ENCODE data around the gene RAD54L2.
"Not testable (repeated sequence)": the region's sequence is repeated elsewhere in the genome, so short reads cannot be mapped to it uniquely, and the experiment has no call there.

RAD54L2 gene

GRCh38 chr3:51547274-51547673 lies 8.8 kb downstream of the RAD54L2 start:
- peak; percentile 25 for DNase-seq (ENCODE audit: low read depth)
- TF ChIP-seq, protein P1, sequence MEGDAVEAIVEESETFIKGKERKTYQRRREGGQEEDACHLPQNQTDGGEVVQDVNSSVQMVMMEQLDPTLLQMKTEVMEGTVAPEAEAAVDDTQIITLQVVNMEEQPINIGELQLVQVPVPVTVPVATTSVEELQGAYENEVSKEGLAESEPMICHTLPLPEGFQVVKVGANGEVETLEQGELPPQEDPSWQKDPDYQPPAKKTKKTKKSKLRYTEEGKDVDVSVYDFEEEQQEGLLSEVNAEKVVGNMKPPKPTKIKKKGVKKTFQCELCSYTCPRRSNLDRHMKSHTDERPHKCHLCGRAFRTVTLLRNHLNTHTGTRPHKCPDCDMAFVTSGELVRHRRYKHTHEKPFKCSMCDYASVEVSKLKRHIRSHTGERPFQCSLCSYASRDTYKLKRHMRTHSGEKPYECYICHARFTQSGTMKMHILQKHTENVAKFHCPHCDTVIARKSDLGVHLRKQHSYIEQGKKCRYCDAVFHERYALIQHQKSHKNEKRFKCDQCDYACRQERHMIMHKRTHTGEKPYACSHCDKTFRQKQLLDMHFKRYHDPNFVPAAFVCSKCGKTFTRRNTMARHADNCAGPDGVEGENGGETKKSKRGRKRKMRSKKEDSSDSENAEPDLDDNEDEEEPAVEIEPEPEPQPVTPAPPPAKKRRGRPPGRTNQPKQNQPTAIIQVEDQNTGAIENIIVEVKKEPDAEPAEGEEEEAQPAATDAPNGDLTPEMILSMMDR (IDR thresholded peaks at IDR 0.05; ENCODE audit: control insufficient read depth, extremely low read depth, insufficient read depth), result no peak
- no peak overlapping the region for H3K4me3 ChIP-seq (ENCODE audit: low read depth, low read length)

DNA sequence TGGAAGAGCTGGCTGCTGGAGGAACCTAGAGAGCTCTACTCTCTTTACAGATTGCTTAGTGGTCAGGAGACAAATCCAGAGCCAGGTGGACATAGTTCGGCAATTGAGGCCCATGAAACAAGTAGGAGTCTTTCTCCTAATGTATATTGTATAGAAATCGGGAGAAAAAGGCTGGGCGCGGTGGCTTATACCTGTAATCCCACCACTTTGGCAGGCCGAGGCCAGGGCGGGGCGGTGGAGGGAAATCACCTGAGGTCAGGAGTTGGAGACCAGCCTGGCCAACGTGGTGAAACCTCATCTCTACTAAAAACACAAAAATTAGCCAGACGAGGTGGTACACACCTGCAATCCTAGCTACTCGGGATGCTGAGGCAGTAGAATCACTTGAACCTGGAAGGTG lies 10.8 kb downstream of the RAD54L2 start:
- H3K4me3 ChIP-seq (ENCODE audit: low read depth, low read length), result no peak overlapping the region
- no peak for DNase-seq (ENCODE audit: low read depth)
- TF ChIP-seq, protein P1 (IDR thresholded peaks at IDR 0.05; ENCODE audit: control insufficient read depth, extremely low read depth, insufficient read depth), result no peak

- no peak for DNase-seq (ENCODE audit: low read depth)
- no peak overlapping the region for H3K4me3 ChIP-seq (ENCODE audit: low read depth, low read length)
- TF ChIP-seq, protein P1 (IDR thresholded peaks at IDR 0.05; ENCODE audit: control insufficient read depth, extremely low read depth, insufficient read depth), result no peak
Observed at GRCh38 chr3:51550080-51550819, 11.7 kb downstream of the RAD54L2 start.

DNA sequence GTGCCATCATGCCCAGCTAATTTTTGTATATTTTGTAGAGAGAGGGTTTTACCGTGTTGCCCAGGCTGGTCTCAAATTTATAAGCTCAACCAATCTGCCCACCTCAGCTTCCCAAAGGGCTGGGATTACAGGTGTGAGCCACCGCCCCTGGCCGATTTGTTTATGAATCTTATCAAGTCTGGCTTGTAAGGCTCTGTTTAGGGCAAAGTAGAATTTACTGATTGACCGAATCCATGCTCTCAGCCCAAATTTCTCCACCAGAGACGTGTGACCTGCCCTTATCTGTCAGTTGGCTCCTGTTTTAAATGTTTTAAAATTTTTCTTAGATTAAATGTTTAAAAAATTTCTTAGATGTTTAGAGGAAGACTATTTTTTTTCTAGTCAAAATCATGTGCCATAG lies 19.5 kb downstream of the RAD54L2 start:
- DNase-seq (ENCODE audit: low read depth), result no peak
- TF ChIP-seq, protein P1 (IDR thresholded peaks at IDR 0.05; ENCODE audit: control insufficient read depth, extremely low read depth, insufficient read depth), result no peak
- H3K4me3 ChIP-seq (ENCODE audit: low read depth, low read length), result no peak overlapping the region

- peak; percentile 59 for DNase-seq (ENCODE audit: low read depth)
- TF ChIP-seq, protein P1 (IDR thresholded peaks at IDR 0.05; ENCODE audit: control insufficient read depth, extremely low read depth, insufficient read depth), result no peak
- H3K4me3 ChIP-seq (ENCODE audit: low read depth, low read length), result no peak overlapping the region
Observed at GRCh38 chr3:51559411-51559888, 20.9 kb downstream of the RAD54L2 start.

DNA sequence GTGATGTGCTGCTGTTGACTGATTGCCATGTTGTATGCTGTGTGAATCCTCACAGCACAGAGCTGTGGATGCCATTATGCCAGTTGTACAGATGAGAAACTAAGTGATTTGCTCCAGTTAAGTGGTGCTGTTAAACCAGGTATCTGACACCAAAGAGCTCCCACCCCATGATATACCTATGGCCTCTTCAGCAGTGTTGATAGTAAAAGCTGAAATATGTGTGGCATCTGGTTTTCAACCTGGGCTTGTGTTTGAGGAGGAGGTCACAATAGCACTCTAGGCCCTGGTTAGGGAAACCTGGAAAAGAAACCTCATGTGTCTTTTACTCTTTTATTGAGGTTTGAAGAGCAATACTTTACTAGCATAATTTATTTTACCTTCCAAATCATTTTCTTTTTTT lies 21.4 kb downstream of the RAD54L2 start:
- TF ChIP-seq, protein P1 (IDR thresholded peaks at IDR 0.05; ENCODE audit: control insufficient read depth, extremely low read depth, insufficient read depth), result no peak
- no peak overlapping the region for H3K4me3 ChIP-seq (ENCODE audit: low read depth, low read length)
- no peak for DNase-seq (ENCODE audit: low read depth)

- not testable (repeated sequence) for DNase-seq (ENCODE audit: low read depth); H3K4me3 ChIP-seq (ENCODE audit: low read depth, low read length)
Observed at GRCh38 chr3:51562403-51562802, 23.9 kb downstream of the RAD54L2 start.

Measured in LNCaP clone FGC (cell line).